GM21423 (cell line): ENCODE results near the gene FAM181A.
A peak's percentile ranks its signal among the peaks of the same experiment; 100 is the strongest.

Source experiments
- ATAC-seq: cut with Tn5 transposase; IDR thresholded peaks from one replicate; pipeline ENCODE4 v1.9.1; 2021; ENCODE audit warnings: mild to moderate bottlenecking, moderate library complexity; ENCODE audit not compliant: unreplicated experiment

The FAM181A gene

DNA sequence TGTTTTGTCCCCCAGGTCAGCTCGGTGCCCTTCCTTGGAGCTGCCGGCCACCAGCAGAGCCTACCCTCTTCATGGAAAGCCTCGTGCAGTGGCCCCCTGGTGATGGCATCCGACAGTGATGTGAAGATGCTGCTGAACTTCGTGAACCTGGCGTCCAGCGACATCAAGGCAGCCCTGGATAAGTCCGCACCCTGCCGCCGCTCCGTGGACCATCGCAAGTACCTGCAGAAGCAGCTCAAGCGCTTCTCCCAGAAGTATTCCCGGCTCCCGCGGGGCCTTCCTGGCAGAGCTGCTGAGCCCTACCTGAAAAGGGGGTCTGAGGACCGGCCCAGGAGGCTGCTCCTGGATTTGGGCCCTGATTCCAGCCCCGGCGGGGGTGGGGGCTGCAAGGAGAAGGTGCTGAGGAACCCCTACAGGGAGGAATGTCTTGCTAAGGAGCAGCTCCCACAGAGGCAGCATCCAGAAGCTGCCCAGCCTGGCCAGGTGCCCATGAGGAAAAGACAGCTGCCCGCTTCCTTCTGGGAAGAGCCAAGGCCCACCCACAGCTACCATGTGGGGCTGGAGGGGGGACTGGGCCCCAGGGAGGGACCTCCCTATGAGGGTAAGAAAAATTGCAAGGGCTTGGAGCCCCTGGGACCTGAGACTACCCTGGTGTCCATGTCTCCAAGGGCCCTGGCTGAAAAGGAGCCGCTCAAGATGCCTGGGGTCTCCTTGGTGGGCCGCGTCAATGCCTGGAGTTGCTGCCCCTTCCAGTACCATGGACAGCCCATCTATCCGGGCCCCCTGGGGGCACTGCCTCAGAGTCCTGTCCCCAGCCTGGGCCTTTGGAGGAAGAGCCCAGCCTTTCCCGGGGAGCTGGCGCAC, 1.3 kb downstream of the FAM181A start:
- no peak for ATAC-seq

DNA sequence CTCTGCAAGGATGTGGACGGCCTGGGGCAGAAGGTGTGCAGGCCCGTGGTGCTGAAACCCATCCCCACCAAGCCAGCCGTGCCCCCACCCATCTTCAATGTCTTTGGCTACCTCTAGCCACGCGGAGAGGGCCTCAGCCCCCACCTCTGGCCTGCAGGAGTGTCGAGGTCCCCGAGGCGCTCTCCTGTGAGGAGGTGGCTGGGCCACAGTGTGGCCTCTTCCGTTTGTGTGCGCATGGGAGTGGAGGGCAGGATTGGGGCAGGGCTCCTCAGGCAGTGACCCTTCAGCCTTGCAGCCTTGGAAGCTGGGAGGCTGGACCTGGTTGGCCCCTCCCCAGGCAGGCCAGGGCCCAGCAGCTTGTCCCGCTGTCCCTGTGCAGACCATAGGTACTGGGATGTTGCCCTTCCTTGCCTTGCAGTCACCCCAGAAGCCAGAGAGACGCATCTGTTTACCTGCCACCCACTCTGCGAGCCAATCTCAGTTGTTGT, 1.9 kb downstream of the FAM181A start:
- no peak for ATAC-seq

DNA sequence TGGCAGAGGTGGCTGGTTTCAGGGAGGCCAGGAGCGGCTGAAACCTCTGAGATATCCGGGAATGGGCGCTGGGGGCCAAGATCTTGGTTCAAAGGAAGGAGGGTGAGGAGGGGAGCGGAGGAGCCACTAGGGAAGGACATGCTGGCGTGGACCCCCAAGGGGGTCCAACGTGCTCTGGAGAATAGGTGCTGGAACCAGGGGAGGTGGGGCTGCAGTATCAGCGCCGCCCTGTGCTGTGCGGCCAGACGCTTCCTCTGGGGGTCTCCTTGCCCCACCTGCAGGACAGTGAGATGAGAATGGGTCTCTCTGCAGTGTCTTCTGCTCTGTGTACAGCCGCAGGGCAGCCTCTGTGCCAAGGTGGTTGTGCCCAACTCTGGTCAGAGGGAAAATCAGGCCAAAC, 2.5 kb downstream of the FAM181A start:
- ATAC-seq: no peak

DNA sequence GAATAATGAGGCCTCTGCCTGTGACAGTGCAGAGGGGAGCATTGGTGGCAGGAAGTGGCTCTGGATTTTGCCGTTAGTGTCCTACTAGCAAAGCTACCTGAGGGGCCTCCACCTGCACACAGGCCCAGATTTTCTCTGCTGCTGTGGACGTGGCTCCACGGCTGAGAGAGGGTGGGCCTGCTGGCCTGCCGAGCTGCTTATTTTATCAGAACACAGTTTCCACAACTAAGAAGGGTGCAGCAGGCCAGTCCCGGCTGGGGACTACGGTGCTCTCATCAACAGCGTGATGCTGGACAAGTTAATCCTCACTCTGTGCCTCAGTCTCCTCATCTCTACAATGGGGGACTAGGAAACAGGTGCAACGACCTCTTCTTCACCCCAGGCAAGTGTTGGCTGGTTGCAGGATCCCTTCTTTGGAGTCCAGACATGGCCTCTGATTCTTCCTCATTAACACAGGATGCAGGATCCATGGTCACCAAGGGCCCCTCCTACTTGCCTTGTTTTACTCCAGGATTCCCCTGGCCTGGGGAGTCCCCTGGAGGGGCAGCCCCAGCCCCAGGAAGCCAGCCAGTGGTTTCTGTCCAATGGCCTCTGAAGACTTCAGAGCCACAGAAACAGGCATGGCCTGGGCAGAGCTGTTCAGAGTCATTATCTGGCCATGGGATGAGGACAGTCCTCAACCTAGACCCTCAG, 3.3 kb downstream of the FAM181A start:
- no peak for ATAC-seq

DNA sequence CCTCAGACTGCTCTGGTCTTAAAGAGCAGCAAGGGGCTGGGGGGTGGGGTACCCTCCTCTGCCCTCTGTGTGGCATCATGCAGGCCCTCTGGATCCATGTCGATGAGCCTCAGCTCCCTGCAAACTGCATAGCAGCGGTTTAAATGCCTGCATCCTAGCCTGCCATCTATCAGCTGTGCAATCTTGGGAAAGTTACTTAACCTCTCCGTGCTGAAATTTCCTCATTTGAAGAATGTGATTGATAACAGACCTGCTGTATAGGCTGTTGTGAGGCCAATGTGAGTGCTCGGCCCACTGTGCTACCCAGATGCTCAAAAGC, 3.8 kb downstream of the FAM181A start:
- ATAC-seq: no peak

DNA sequence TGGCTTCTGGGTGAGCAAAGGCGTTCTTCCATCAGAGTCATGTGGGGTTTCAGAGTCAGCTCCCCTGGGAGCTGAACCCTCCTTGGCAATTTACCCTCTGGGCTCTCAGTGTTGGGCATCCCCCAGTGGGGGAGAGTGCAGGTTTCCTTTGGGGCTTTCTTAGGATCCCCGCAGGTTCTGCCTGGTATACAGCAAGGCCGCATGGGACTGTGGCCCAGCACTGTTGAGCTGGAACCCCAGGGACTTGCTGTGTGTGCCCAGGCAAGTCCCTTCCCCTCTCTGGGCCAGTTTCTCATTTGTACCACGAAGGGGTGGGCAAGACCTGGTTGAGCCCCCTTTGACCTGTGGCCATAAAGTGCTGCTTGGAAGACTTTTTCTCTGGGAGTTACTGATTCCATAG, 5.5 kb downstream of the FAM181A start:
- no peak for ATAC-seq

DNA sequence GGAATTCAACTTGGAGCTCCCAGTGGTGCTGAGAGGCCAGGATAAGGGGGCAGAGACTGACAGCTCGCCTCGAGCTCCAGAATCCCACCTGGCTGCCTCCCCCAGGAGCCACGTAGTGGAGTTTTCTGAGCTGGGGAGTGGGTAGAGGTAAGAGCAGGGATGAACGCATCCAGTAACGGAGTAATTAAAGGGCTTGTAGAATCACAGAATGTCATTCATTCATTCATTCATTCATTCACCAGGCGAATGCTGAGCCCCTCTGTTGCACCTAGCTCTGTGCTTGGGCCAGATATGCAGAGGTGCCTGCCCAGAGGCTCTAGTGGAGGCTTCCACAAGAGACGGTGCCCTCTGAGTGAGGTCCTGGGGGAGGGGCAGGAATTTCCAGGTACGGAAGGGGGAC, 8.1 kb downstream of the FAM181A start:
- ATAC-seq: no peak

DNA sequence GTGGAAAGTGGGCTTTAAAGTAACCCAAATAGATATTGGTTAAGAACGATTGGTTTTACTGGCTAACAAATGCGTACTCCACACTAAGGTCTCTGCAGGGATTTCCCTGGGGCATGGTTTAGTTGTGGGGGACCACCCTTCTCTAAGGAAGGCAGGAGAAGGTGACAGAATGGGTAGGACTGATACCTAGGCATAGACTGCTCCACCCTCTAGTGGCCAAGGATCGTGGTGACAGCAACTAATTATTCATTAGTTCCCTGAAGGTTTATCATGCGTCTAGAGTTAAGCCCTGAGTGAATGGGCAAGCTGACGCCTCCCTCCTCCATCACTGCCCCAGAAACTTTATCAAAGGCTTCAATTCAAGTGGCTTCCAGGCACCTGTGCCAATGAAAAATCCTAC, 9.1 kb downstream of the FAM181A start:
- ATAC-seq: no peak

DNA sequence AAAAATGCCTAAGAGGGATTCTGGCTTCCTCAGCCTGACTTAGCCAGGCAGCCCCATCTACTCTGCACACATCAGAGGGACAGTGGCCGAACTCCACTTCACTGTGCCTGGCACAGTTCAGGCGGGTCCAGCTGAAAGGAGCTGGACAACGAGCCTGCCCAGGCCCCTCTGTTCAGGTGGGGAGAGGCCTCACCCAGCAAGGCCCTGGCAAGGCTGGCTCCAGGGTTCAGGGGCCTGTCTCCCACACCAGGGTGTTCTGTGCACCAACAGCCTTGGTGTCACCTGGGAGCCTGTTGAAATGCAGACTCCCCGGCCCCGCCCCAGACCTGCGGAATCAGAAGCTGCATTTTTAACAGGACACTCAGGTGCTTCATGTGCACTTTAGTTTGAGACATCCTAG, 9.8 kb downstream of the FAM181A start:
- ATAC-seq: no peak

DNA sequence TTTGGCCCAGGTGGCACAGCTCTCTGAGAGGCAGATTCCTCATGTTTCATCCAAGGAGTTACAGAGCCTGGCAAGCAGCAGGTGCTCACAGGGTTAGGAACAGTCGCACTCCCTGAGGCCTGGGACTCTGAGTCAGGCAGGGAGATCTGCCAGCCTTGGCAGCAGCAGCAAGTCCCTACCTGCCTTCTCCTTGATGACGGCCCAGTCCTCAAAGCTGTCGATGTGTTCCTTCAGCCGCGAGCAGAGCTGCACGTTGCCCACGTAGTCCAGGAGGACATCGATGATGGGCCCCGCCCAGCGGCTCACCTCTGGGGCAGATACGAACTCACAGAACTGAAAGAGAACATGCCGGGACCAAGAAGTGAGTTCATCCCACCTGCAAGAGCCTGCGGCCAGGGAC, 10.4 kb downstream of the FAM181A start:
- ATAC-seq: no peak

DNA sequence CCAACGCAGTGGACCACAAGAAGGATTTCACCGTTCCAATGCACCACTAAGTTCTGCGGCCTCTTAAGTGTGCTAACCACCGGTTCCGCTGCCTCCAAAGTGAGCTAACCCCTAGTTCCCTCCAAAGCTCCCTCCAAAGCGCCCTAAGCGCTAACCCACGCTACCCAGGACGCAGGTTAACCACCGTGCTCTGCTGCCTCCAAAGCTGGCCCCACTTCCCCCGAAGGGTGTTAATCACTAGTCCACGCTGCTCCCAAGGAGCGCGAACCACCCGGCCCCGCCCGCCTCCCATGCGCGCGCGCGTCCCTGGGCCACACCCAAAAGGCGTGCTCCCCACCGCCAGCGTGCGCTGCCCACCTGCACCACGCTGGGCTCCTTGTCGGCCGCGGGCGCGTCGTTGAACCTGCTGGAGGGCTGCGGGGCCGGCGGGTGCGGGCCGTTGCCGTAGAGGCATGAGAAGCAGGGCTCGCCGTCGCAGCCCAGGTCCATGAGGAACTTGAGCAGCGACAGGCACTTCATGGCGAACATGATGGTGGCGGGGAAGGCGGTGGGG, 11.7 kb downstream of the FAM181A start:
- ATAC-seq: no peak

DNA sequence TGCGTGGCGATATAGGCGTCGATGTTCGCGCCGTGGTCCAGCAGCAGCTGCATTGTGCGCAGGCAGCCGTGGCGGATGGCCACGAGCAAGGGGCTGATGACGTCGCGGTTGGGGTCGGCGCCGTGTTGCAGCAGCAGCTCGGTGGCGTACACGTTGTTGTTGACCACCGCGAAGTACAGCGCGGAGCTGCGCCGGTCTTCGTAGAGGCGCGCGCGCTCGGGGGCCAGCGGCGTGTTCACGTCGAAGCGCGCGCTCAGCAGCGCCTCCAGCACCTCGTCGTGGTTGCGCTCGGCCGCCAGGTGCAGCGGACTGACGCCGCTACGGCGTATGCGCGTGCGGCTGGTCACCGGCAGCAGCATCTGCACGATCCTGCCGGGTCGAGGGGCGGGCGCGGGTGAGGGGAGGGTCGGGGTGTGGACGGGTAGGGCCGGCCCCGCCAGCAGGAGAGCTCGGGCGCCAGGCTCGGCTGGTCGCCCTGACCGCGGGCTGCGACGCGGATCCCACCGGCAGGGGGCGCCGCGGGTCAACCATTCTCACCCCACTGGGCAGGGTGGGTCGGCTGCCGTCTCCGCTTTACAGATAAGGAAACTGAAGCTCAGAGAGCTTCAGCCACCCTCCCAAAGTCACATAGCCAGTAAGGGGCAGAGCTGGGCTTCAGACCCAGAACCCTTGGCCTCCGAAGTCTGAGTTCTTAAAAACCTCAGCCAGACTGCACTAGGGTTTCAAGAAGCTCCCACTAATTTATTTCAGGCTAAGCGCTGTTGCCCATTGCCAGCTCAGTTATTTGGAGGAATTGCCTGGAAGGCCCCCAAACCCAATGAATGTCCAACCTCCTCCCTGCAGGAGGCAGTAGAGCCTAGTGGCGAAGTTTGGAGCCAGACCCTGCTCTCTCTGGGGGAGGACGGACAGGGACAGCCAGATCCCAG, 12.4 kb downstream of the FAM181A start:
- peak; percentile 88 for ATAC-seq

DNA sequence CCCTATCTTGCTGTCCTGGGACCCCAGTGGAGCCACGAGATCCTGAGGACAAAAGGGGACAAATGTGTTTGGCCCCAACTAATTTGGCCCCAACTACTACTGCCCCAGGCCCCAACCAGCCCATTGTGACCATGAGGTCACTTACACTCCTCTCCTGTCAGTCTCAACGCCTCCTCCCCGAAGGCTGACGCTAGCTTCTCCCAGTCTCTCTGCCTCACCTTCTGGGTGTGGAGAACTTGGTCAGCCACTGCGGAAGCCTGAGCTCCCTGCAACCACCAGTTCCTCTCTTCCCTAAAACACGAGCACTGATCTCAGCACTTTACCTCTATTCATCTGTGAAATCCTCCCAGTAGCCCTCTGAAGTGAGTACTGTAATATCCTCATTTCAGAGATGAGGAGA, 13.3 kb downstream of the FAM181A start:
- ATAC-seq: no peak

DNA sequence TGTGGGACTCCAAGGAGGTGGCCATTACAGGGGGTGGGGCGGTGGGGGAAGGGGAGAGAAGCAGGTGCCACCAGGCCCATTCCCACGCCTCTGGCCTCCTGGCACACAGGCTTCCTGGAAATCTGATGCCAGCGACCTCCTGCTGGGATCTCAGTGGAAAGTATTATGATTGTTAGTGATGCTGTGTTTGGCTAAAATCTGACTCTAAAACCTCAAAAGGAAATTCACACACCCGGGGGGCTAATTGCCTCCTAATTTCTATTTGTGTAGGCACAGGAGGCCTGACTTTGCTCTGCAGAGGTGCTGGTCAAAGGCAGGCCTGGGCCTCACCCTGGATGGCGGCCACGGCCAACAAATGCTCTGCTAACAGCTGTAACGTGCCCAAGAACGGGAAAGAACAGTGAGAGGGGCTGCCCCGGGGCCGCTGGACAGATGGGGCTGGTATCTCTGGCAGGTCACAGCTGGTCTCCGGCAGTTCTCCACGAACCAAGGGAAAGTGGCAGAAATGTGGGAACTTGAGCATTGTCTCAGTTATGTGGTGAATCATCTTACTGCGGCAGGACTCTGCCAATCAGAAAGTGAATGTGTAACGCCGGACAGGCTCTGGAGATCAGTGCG, 14.3 kb downstream of the FAM181A start:
- no peak for ATAC-seq

DNA sequence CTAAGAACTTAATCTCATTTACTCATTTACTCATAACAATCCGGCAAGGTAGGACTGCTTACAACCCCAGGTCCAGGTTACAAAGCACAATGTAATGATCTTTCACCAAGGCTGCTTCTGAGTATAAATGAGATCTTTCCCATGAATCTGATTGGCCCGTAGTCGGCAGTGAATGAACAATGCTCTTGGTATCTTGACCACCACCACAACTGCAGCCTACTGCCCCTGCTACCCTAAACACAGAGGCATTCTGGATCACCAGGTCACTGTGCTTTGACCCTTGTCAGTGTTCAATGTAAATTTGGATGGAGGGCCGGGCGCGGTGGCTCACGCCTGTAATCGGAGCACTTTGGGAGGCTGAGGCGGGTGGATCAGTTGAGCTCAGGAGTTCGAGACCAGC, 15.9 kb downstream of the FAM181A start:
- no peak for ATAC-seq

DNA sequence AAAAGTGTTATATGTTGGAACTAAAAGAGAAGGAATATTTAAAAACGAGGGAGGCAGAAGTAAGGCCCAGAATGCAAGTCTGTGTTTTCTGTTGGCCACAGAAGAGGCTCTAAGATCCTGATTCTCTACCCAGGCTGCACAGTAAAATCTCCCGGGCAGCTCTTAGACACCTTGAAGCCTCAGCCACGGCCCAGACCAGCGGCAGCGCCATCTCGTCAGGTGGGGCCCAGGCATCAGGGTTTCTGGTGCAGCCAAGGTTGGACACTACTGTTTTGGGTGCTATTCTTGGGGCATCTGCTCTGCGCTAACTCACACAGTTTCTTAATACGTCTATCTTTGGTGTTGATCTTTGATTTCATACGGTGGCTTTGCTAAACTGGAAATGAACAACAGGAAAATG, 16.8 kb downstream of the FAM181A start:
- ATAC-seq: no peak

DNA sequence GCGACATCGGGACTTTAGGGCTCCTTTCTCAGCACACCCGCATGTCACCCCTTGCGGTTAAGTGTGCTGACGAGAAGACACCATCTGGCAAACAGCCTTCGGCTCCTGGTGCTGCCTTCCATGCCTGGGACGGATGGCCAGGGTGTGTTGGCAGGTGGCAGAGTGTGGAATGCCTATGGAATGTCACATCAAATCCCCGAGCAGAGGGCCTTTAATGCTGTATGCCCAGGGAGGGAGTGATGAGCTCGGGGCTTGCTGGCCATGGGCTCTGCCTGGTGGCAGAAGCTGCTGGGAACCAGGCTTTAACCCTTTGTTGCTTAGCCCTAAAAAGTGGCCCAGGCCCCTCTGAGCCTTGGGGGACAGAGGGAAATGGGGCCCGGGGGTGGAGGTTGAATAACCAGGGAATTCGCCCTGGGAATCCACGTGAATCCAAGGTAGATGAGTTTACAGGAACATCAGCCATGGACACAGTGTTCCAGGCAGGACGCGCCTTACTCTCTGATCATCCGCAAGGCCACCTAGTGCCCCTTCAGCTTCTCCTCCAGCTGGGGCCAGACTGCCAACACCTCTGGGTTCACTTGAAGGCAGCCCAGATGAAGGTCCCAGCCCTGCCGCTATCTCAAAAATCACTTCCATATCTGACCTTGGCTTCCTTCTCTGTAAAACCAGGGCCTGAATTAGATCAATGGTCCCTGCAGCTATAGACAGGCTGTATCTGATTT, 17.4 kb downstream of the FAM181A start:
- no peak for ATAC-seq

DNA sequence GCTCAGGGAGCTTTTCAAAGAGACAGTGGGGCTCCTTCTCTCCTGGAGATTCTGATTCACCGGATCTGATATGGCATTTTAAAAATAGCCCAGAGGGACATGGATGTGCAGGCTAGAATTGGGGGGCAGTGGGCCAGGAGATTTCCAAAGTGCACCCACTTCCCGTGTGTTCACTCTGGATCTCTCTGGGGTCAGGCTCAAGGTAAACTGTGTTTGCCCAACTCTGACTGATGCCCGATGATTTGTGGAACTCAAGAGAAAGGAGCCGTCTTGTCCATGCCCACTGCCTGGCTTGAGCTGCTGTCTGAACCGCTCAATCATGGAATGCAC, 17.9 kb downstream of the FAM181A start:
- no peak for ATAC-seq

DNA sequence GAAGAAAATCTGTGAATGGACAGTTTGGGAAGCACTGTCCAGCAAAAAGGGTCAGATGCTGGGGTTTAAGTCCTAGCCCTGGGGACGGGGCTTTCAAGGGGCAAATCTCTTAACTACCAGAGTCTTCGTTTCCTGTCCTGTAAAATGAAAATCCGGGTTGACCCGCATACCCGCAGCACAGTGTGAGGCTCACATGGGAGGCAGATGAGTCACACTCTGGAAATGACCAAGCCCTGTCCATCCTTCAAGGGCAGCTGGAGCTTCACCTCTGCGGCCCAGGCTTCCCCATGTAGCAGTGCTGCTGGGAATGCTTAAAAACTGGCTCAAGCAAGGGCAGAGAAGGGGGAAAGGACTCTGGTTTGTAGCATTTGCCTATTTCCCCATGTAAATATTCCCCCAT, 19.0 kb downstream of the FAM181A start:
- ATAC-seq: no peak

DNA sequence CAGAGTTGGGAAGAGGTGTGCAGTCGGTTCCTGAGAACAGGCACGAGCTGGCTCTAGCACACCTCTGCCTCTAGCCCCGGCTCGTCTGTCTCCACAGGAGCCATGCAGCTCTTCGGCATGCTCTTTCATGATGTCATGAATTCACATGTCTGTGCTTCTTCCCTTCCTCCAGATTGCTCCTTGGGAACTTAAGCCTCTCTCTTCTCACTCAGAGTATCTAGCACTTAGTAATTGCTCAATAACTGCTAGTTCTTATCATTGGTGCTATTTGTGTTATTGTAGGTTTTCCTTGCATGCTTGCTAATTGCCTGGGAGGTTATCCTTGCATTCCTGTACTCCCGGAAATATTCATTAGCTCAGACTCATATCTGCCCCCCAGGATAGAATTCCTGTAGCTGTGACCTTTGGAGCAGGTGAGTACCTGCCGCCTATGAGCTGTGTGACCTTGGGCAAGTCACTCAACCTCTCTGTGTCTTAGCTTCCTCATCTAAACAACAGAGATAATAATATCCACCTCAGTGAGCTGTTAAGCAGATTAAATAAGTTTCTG, 19.5 kb downstream of the FAM181A start:
- no peak for ATAC-seq
